VCaP (cell line): ENCODE data around the gene HTR3D.

Experiments
- H3K27ac ChIP-seq: fragments of 450-650 bp; 2 replicates; pipeline ENCODE4 v1.5.1; 2017
- CTCF ChIP-seq: fragments of 450-650 bp; conservative IDR thresholded peaks from 2 replicates; pipeline ENCODE4 v1.5.1; 2017; ENCODE audit warnings: mild to moderate bottlenecking, moderate library complexity

HTR3D gene

GRCh38 chr3:184008161-184008560 lies 23.4 kb upstream of the HTR3D start:
- H3K27ac ChIP-seq: peak overlapping the region; percentile 84
- TF ChIP-seq CTCF: no peak

GRCh38 chr3:184011230-184011876 lies 20.2 kb upstream of the HTR3D start:
- no peak for TF ChIP-seq CTCF
- H3K27ac ChIP-seq: peak overlapping the region; percentile 84

GRCh38 chr3:184011937-184012889 lies 19.3 kb upstream of the HTR3D start:
- no peak for TF ChIP-seq CTCF
- peak overlapping the region; percentile 84 for H3K27ac ChIP-seq

GRCh38 chr3:184015381-184016019 lies 16.0 kb upstream of the HTR3D start:
- H3K27ac ChIP-seq: peak overlapping the region; percentile 83; the same call in 1 of the 2 replicates
- TF ChIP-seq CTCF: no peak

GRCh38 chr3:184016169-184016570 lies 15.4 kb upstream of the HTR3D start:
- TF ChIP-seq CTCF: no peak
- peak overlapping the region; percentile 83; the same call in 1 of the 2 replicates for H3K27ac ChIP-seq

- TF ChIP-seq CTCF: peak; percentile 96
Observed at GRCh38 chr3:184016811-184017671, 14.5 kb upstream of the HTR3D start.

More at GRCh38 chr3:184016811-184017671, 14.5 kb upstream of the HTR3D start:
- peak overlapping the region; percentile 83 for H3K27ac ChIP-seq
